Hepatocyte (in vitro differentiated cells): ENCODE measurements around the gene SLX9. TPM values are rescaled to one million over a fixed set of nuclear protein-coding genes. Genes with fewer than 3 reads are reported as not detected.
A peak's percentile ranks its signal among the peaks of the same experiment; 100 is the strongest.

Experiments used
- DNase-seq: peaks from one replicate; pipeline ENCODE4 v3.0.0-alpha.2; 2016; ENCODE audit warnings: low spot score
- H2AFZ ChIP-seq: fragments of 200-600 bp; sonication (generic); 2 replicates; pipeline ENCODE4 v1.6.0; 2016; ENCODE audit warnings: antibody characterized with exemption, mild to moderate bottlenecking
- H3K27ac ChIP-seq: fragments of 200-600 bp; sonication (generic); 2 replicates; pipeline ENCODE4 v1.5.1; 2016; ENCODE audit warnings: mild to moderate bottlenecking
- H3K27me3 ChIP-seq: fragments of 200-600 bp; sonication (generic); 2 replicates; pipeline ENCODE4 v1.6.1; 2016
- H3K36me3 ChIP-seq: fragments of 200-600 bp; sonication (generic); replicated peaks from 2 replicates; pipeline ENCODE4 v1.5.1; 2016; ENCODE audit warnings: low read depth; ENCODE audit not compliant: insufficient read depth
- H3K4me1 ChIP-seq: fragments of 200-600 bp; sonication (generic); 2 replicates; pipeline ENCODE4 v1.5.1; 2016; ENCODE audit warnings: mild to moderate bottlenecking, moderate library complexity; ENCODE audit not compliant: insufficient read depth
- H3K4me2 ChIP-seq: fragments of 200-600 bp; sonication (generic); 2 replicates; pipeline ENCODE4 v1.6.0; 2016
- H3K4me3 ChIP-seq: fragments of 200-600 bp; sonication (generic); 2 replicates; pipeline ENCODE4 v1.5.1; 2016; ENCODE audit warnings: mild to moderate bottlenecking
- H3K79me2 ChIP-seq: fragments of 200-600 bp; sonication (generic); 2 replicates; pipeline ENCODE4 v1.6.0; 2017; ENCODE audit warnings: mild to moderate bottlenecking
- H3K9me2 ChIP-seq: fragments of 200-600 bp; sonication (generic); replicated peaks from 2 replicates; pipeline ENCODE4 v1.6.0; 2017; ENCODE audit warnings: mild to moderate bottlenecking; ENCODE audit not compliant: insufficient read depth
- H3K9me3 ChIP-seq: fragments of 200-600 bp; sonication (generic); 2 replicates; pipeline ENCODE4 v1.5.1; 2016; ENCODE audit warnings: low read depth, mild to moderate bottlenecking
- H4K20me1 ChIP-seq: fragments of 200-600 bp; sonication (generic); 2 replicates; pipeline ENCODE4 v1.6.0; 2016; ENCODE audit warnings: mild to moderate bottlenecking; ENCODE audit not compliant: insufficient read depth, poor library complexity, severe bottlenecking
- EZH2 ChIP-seq: fragments of 200-600 bp; sonication (generic); IDR thresholded peaks from 2 replicates; pipeline ENCODE4 v1.6.1; 2016; ENCODE audit warnings: antibody characterized with exemption, mild to moderate bottlenecking, borderline replicate concordance
- EZH2phosphoT487 ChIP-seq: fragments of 200-600 bp; sonication (generic); IDR thresholded peaks from one replicate; pipeline ENCODE4 v1.6.1; 2018; ENCODE audit warnings: antibody characterized with exemption, mild to moderate bottlenecking, low read depth, moderate library complexity; ENCODE audit not compliant: unreplicated experiment, severe bottlenecking
- WGBS: methylation state at CpG from one replicate; pipeline ENCODE4 v1.1.6; 2016; ENCODE audit warnings: low lambda C conversion rate; ENCODE audit errors: missing lambda C conversion rate; 5-methylcytosine and 5-hydroxymethylcytosine counted together
- polyA plus RNA-seq: library from polyadenylated mRNA; unstranded; fragments of >200 nt; fragmentation: Nextera tagmentation; extraction: Ambion mirVana; gene quantifications from 2 replicates; pipeline ENCODE4 v1.2.1, GENCODE V29; 2016
- total RNA-seq: library from RNA; depleted of rRNA; stranded (reverse); fragments of >200 nt; gene quantifications from 2 replicates; pipeline ENCODE4 v1.2.3, GENCODE V29; 2014
- TF ChIP-seq, protein P1 (sequence below): fragments of 200-600 bp; sonication (generic); IDR thresholded peaks from 2 replicates; pipeline ENCODE4 v1.5.1; 2016; ENCODE audit warnings: antibody characterized with exemption, mild to moderate bottlenecking; ENCODE audit not compliant: poor library complexity

The SLX9 gene
- total and polyA plus RNA-seq, 2 experiments from 2014 or later = 16.3 to 33.2 TPM

DNA sequence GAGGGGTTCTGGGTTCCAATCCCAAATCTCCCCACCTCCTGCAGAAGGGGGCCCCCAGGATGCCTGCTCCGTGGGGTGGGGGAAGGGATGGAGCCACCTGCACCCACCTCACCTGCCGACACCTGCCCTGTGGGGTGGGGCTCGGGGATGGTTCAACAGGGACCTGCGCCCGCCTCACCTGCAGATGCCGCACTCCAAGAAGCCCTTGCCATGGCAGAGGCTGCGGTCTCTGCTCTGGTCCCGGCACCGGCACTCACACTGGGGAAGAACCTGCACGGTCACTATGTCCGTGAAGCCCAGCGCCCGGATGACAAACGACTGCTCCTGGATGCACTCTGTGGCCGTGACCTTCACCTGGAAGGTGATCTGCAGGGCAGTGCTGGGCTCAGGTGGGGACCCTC lies 48.2 kb upstream of the SLX9 start:
- no peaks in the 10 kb centered on the region for H3K36me3 ChIP-seq
- no peak for DNase-seq
- H3K4me1 ChIP-seq = no peaks in the 10 kb centered on the region
- no peak overlapping the region for H3K4me3 ChIP-seq
- no peak overlapping the region for H2AFZ ChIP-seq
- no peak overlapping the region for H3K4me2 ChIP-seq
- no peaks in the 10 kb centered on the region for H3K9me2 ChIP-seq
- H3K9me3 ChIP-seq = no peaks in the 10 kb centered on the region
- TF ChIP-seq EZH2 = no peak
- no peak for TF ChIP-seq EZH2phosphoT487
- TF ChIP-seq, protein P1, sequence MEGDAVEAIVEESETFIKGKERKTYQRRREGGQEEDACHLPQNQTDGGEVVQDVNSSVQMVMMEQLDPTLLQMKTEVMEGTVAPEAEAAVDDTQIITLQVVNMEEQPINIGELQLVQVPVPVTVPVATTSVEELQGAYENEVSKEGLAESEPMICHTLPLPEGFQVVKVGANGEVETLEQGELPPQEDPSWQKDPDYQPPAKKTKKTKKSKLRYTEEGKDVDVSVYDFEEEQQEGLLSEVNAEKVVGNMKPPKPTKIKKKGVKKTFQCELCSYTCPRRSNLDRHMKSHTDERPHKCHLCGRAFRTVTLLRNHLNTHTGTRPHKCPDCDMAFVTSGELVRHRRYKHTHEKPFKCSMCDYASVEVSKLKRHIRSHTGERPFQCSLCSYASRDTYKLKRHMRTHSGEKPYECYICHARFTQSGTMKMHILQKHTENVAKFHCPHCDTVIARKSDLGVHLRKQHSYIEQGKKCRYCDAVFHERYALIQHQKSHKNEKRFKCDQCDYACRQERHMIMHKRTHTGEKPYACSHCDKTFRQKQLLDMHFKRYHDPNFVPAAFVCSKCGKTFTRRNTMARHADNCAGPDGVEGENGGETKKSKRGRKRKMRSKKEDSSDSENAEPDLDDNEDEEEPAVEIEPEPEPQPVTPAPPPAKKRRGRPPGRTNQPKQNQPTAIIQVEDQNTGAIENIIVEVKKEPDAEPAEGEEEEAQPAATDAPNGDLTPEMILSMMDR = no peak
- H4K20me1 ChIP-seq = no peaks in the 10 kb centered on the region
- no peaks in the 10 kb centered on the region for H3K27me3 ChIP-seq
- no peak overlapping the region for H3K27ac ChIP-seq
- 90% methylated on average over 14 of the region's 15 CpGs for WGBS
- no peaks in the 10 kb centered on the region for H3K79me2 ChIP-seq

DNA sequence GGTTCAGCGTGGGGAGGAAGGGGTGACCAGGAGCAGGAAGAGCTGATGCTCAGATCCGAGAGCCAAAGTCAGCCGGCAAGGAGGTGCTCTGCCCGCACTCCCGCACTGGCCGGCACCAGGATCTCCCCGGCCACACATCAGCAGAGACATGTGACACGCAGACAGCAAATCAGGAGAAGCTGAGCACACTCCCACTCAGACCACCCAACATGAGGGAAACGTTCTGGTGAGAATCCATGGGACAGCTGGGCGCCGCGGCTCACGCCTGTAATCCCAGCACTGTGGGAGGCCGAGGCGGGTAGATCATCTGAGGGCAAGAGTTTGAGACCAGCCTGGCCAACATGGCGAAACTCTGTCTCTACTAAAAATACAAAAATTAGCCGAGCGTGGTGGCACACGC lies 47.7 kb upstream of the SLX9 start:
- Histone ChIP-seq H3K4me3 (no peak overlapping the region), H3K27me3 (no peaks in the 10 kb centered on the region), H3K9me2 (no peaks in the 10 kb centered on the region), H3K4me1 (no peaks in the 10 kb centered on the region), H4K20me1 (no peaks in the 10 kb centered on the region), H3K4me2 (no peak overlapping the region), H3K27ac (no peak overlapping the region), H2AFZ (no peak overlapping the region), H3K9me3 (no peaks in the 10 kb centered on the region), H3K79me2 (no peaks in the 10 kb centered on the region), H3K36me3 (no peaks in the 10 kb centered on the region)
- DNase-seq = no peak
- 89% methylated on average over 16 of the region's 19 CpGs for WGBS
- TF ChIP-seq EZH2 (no peak), EZH2phosphoT487 (no peak)
- TF ChIP-seq, protein P1 = no peak

DNA sequence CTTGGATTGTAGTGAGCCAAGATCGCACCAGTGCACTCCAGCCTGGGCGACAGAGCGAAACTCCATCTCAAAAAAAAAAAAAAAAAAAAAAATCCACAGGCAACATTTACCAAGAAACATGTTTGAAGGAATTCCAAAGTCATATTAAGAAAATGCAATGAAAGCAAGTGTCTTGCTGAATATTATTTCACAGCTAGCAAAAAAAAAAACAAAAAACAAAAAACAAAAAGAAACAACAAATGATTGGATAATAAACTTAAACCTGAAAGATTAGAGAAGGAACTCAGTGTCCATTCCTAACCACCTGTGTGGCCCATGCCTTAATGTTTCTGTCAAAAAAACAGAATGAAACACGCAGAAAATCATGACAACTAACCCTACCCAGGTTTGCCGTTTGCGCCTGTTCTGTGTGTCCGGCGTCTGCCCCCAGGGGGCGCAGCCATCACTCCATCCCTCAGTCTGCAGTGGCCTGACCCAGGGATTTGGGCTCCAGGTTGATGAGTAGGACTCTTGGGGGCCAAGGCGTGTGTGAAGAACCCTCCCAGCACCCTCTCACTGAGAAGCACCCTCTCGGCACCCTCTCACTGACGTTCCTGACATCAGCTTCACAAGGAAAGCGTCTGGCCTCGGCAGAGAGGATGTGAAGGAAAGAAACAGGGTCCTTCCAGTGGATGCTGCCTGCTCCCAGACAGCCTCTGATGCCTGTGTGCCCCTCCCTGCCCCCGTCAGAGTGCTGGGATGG lies 47.1 kb upstream of the SLX9 start:
- 48% methylated on average over 15 of the region's 15 CpGs for WGBS

More for the DNA sequence above, 47.1 kb upstream of the SLX9 start:
- Histone ChIP-seq H3K9me2 (no peaks in the 10 kb centered on the region), H3K4me1 (no peaks in the 10 kb centered on the region), H3K9me3 (no peaks in the 10 kb centered on the region), H3K4me3 (no peak overlapping the region), H3K27ac (no peak overlapping the region), H3K79me2 (no peaks in the 10 kb centered on the region), H2AFZ (no peak overlapping the region), H3K36me3 (no peaks in the 10 kb centered on the region), H3K27me3 (no peaks in the 10 kb centered on the region), H3K4me2 (no peak overlapping the region), H4K20me1 (no peaks in the 10 kb centered on the region)
- TF ChIP-seq, protein P1 = peak; percentile 79
- TF ChIP-seq EZH2phosphoT487 (no peak), EZH2 (no peak)
- peak; percentile 66 for DNase-seq
